Mesenchymal stem cell (in vitro differentiated cells and primary cell): ENCODE data around the gene FOXK1.

Experiments used
- DNase-seq: peaks from one replicate; pipeline ENCODE4 v3.0.0-alpha.2; 2013
- H2AFZ ChIP-seq: one replicate; pipeline ENCODE4 v1.6.1; 2013; ENCODE audit warnings: low read depth, mild to moderate bottlenecking, control low read depth, inconsistent platforms, low read length, moderate library complexity
- H2AK5ac ChIP-seq: 2 replicates; pipeline ENCODE4 v1.6.1; 2013; ENCODE audit warnings: low read length, moderate library complexity, mild to moderate bottlenecking, inconsistent platforms; ENCODE audit not compliant: severe bottlenecking
- H2BK120ac ChIP-seq: one replicate; pipeline ENCODE4 v1.6.1; 2013; ENCODE audit warnings: low read depth, mild to moderate bottlenecking, inconsistent platforms, low read length, moderate library complexity
- H2BK12ac ChIP-seq, 2 experiments: one replicate each; pipeline ENCODE4 v1.6.1; 2013; ENCODE audit warnings: inconsistent platforms in 2 of 2, low read length in 2 of 2, mild to moderate bottlenecking in 2 of 2, moderate library complexity in 2 of 2, control low read depth in 1 of 2
- H2BK15ac ChIP-seq: one replicate; pipeline ENCODE4 v1.6.1; 2013; ENCODE audit warnings: mild to moderate bottlenecking, low read depth, inconsistent platforms; ENCODE audit not compliant: poor library complexity, severe bottlenecking
- H2BK5ac ChIP-seq: 2 replicates; pipeline ENCODE4 v1.6.1; 2013; ENCODE audit warnings: low read depth, mild to moderate bottlenecking, low read length, control low read depth, inconsistent platforms; ENCODE audit not compliant: poor library complexity, severe bottlenecking
- H3K14ac ChIP-seq, 2 experiments: one replicate each; pipeline ENCODE4 v1.6.1; 2013; ENCODE audit warnings: inconsistent platforms in 2 of 2, low read length in 2 of 2, control low read depth in 1 of 2, mild to moderate bottlenecking in 1 of 2, moderate library complexity in 1 of 2
- H3K18ac ChIP-seq, 2 experiments: one replicate each; pipeline ENCODE4 v1.6.1; 2013; ENCODE audit warnings: inconsistent platforms in 2 of 2, low read length in 2 of 2, control low read depth in 1 of 2, low read depth in 1 of 2, mild to moderate bottlenecking in 1 of 2
- H3K23ac ChIP-seq, 2 experiments: one replicate each; pipeline ENCODE4 v1.6.1; 2013; ENCODE audit warnings: inconsistent platforms in 2 of 2, low read length in 2 of 2, mild to moderate bottlenecking in 2 of 2, moderate library complexity in 2 of 2, control low read depth in 1 of 2
- H3K27ac ChIP-seq: 2 replicates; pipeline ENCODE4 v1.5.1; 2013; ENCODE audit warnings: mild to moderate bottlenecking, moderate library complexity, low read length, control low read depth, inconsistent platforms; ENCODE audit not compliant: poor library complexity, severe bottlenecking
- H3K27me3 ChIP-seq, 2 experiments: 2 replicates each; pipeline versions ENCODE4 v1.6.1 to v1.7.0; 2013; ENCODE audit warnings: low read length in 2 of 2, mild to moderate bottlenecking in 2 of 2, moderate library complexity in 2 of 2, control low read depth in 1 of 2, inconsistent platforms in 1 of 2; ENCODE audit not compliant: control insufficient read depth in 1 of 2, insufficient read depth in 1 of 2
- H3K36me3 ChIP-seq, 2 experiments: 2 replicates each; pipeline versions ENCODE4 v1.6.1 to v1.7.0; 2013; ENCODE audit warnings: low read length in 2 of 2, control low read depth in 1 of 2, inconsistent platforms in 1 of 2, low read depth in 1 of 2, mild to moderate bottlenecking in 1 of 2; ENCODE audit not compliant: insufficient read depth in 2 of 2, control insufficient read depth in 1 of 2
- H3K4ac ChIP-seq, 2 experiments: one replicate each; pipeline ENCODE4 v1.6.1; 2013; ENCODE audit warnings: inconsistent platforms in 2 of 2, low read length in 2 of 2, mild to moderate bottlenecking in 2 of 2, moderate library complexity in 2 of 2, control low read depth in 1 of 2, low read depth in 1 of 2
- H3K4me1 ChIP-seq: 2 replicates; pipeline ENCODE4 v1.6.1; 2013; ENCODE audit warnings: low read depth, low read length, control low read depth; ENCODE audit not compliant: control insufficient read depth, insufficient read depth
- H3K4me2 ChIP-seq: 2 replicates; pipeline ENCODE4 v1.6.1; 2013; ENCODE audit warnings: low read length, mild to moderate bottlenecking, inconsistent platforms; ENCODE audit not compliant: poor library complexity, severe bottlenecking
- H3K4me3 ChIP-seq, 2 experiments: 2 replicates each; pipeline versions ENCODE4 v1.5.1 to v1.7.0; 2013; ENCODE audit warnings: low read length in 2 of 2, mild to moderate bottlenecking in 2 of 2, control low read depth in 1 of 2, low read depth in 1 of 2; ENCODE audit not compliant: insufficient read depth in 1 of 2
- H3K79me1 ChIP-seq: replicated peaks from 2 replicates; pipeline ENCODE4 v1.6.1; 2013; ENCODE audit warnings: mild to moderate bottlenecking, control low read depth, low read length, inconsistent platforms; ENCODE audit not compliant: poor library complexity, severe bottlenecking
- H3K9ac ChIP-seq: 2 replicates; pipeline ENCODE4 v1.7.0; 2013; ENCODE audit warnings: mild to moderate bottlenecking, low read length, moderate library complexity
- H3K9me3 ChIP-seq: 2 replicates; pipeline ENCODE4 v1.7.0; 2013; ENCODE audit warnings: mild to moderate bottlenecking, low read length; ENCODE audit not compliant: control insufficient read depth
- H4K8ac ChIP-seq: one replicate; pipeline ENCODE4 v1.6.1; 2013; ENCODE audit warnings: inconsistent platforms, mild to moderate bottlenecking, low read length, moderate library complexity
- H4K91ac ChIP-seq: one replicate; pipeline ENCODE4 v1.6.1; 2013; ENCODE audit warnings: mild to moderate bottlenecking, low read length, inconsistent platforms
- WGBS: methylation state at CpG from one replicate; pipeline ENCODE4 v1.1.7; 2013; ENCODE audit warnings: mixed read lengths; 5-methylcytosine and 5-hydroxymethylcytosine counted together

FOXK1 gene

DNA sequence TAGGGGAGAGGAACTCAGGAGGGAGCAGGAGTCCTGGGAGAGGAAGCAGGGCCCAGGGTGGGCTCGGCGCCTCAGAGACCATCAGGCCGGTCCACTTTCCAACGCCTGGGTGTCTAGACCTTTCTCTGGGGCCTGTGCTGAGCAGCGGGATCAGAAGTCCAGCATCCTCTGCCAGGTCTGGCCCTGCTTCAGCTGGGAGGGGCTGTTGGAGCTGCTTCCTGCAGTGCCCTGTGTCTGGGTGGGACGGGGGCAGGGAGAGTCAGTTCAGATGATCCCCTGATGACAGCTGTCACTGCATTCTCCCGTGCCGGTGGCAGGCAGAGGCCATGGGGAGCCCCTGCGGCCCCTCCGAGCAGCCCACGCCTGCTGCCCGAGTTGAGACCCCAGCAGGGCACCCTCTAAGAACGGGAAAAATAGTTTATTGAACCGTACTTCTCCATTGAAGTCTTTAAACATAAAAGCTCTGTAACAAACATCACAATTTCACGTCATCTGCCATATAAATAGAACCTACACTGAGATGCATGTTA, 116.7 kb downstream of the FOXK1 start:
- Histone ChIP-seq H3K27me3 (no peaks in the 10 kb centered on the region), H3K79me1 (no peaks in the 10 kb centered on the region), H2AK5ac (no peak overlapping the region), H3K23ac (no peak overlapping the region), H3K14ac (no peak overlapping the region), H3K4me3 (no peak overlapping the region), H3K4me2 (no peak overlapping the region), H3K18ac (no peak overlapping the region), H3K9me3 (no peaks in the 10 kb centered on the region), H2AFZ (no peak overlapping the region), H4K91ac (no peak overlapping the region), H2BK12ac (no peak overlapping the region), H3K4ac (no peak overlapping the region), H2BK120ac (no peak overlapping the region), H3K9ac (no peak overlapping the region), H4K8ac (no peak overlapping the region), H2BK5ac (no peak overlapping the region), H3K27ac (no peak overlapping the region), H3K4me1 (peaks cover 3% of the 10 kb centered on the region), H3K36me3 (peaks cover 0 to 7% of the 10 kb centered on the region in 2 experiments), H2BK15ac (no peak overlapping the region)
- no peak for DNase-seq
- 82% methylated on average over 15 of the region's 15 CpGs for WGBS

- Histone ChIP-seq H3K27me3 (peaks cover 0 to 3% of the 10 kb centered on the region in 2 experiments), H4K91ac (no peak overlapping the region), H3K4me2 (no peak overlapping the region), H3K18ac (no peak overlapping the region), H2BK120ac (no peak overlapping the region), H2AK5ac (no peak overlapping the region), H4K8ac (no peak overlapping the region), H2BK12ac (no peak overlapping the region), H3K27ac (no peak overlapping the region), H3K4me1 (peaks cover 4% of the 10 kb centered on the region), H3K4ac (no peak overlapping the region), H2BK15ac (no peak overlapping the region), H3K14ac (no peak overlapping the region), H2BK5ac (no peak overlapping the region), H3K36me3 (peaks cover 0 to 3% of the 10 kb centered on the region in 2 experiments), H3K9me3 (no peaks in the 10 kb centered on the region), H3K23ac (no peak overlapping the region), H3K9ac (no peak overlapping the region), H3K4me3 (no peak overlapping the region), H2AFZ (no peak overlapping the region), H3K79me1 (no peaks in the 10 kb centered on the region)
- no peak for DNase-seq
- 90% methylated on average over 39 of the region's 39 CpGs for WGBS
These were observed 117.6 kb downstream of the FOXK1 start for GRCh38 chr7:4799508-4800268.

DNA sequence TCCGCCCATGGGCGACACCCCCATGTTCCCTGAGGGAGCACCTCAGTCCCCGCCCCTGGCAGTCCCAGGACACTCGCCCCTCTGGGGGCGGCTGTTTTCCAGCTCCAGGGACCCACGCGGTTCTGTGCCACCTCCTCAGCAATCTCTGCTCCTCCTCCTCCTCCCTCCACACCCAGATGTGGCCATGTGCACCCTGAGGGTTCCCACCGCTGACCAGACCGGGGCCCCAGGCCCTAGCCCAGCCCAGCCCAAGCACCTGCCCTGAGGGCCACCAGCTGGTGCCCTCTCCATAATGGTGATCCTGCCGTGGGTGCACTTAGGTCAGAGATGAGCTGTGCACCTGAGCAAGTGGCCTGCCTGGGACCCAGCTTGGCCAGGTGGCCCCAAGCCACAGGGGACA, 118.4 kb downstream of the FOXK1 start:
- Histone ChIP-seq H2AFZ (no peak overlapping the region), H3K4me2 (no peak overlapping the region), H3K4ac (no peak overlapping the region), H3K27me3 (peaks cover 0 to 3% of the 10 kb centered on the region in 2 experiments), H4K91ac (peak overlapping the region; percentile 47), H3K36me3 (no peaks in the 10 kb centered on the region), H3K9me3 (no peaks in the 10 kb centered on the region), H3K4me1 (peaks cover 6% of the 10 kb centered on the region), H3K79me1 (no peaks in the 10 kb centered on the region), H2AK5ac (no peak overlapping the region), H3K9ac (no peak overlapping the region), H2BK120ac (no peak overlapping the region), H4K8ac (no peak overlapping the region), H2BK15ac (no peak overlapping the region), H3K23ac (no peak overlapping the region), H2BK12ac (no peak overlapping the region), H2BK5ac (no peak overlapping the region), H3K14ac (peak overlapping the region in 1 of 2 experiments; percentile 36), H3K18ac (no peak overlapping the region), H3K4me3 (no peak overlapping the region), H3K27ac (no peak overlapping the region)
- WGBS: 89% methylated on average over 10 of the region's 10 CpGs
- DNase-seq: no peak

GRCh38 chr7:4800926-4801838, 119.1 kb downstream of the FOXK1 start:
- Histone ChIP-seq H4K8ac (no peak overlapping the region), H3K18ac (no peak overlapping the region), H2AK5ac (no peak overlapping the region), H3K4me2 (no peak overlapping the region), H2BK12ac (no peak overlapping the region), H2BK15ac (no peak overlapping the region), H3K9ac (no peak overlapping the region), H3K36me3 (no peaks in the 10 kb centered on the region), H3K23ac (no peak overlapping the region), H3K27ac (no peak overlapping the region), H3K27me3 (peaks cover 0 to 10% of the 10 kb centered on the region in 2 experiments), H3K14ac (no peak overlapping the region), H3K4ac (no peak overlapping the region), H3K4me1 (peaks cover 9% of the 10 kb centered on the region), H2AFZ (no peak overlapping the region), H3K79me1 (no peaks in the 10 kb centered on the region), H2BK120ac (no peak overlapping the region), H2BK5ac (no peak overlapping the region), H3K9me3 (no peaks in the 10 kb centered on the region), H3K4me3 (no peak overlapping the region), H4K91ac (peak overlapping the region; percentile 47)
- no peak for DNase-seq
- WGBS: 92% methylated on average over 27 of the region's 27 CpGs
